SK-N-SH (cell line): ENCODE measurements around the gene FBXW11. TPM values are rescaled to one million over a fixed set of nuclear protein-coding genes. Genes with fewer than 3 reads are reported as not detected.

Experiments
- CTCF ChIA-PET: fragments of 300-600, 350-600 bp; formaldehyde crosslinking; extraction: SDS; loops from one replicate; lab custom pipeline; 2021; lab: Yijun Ruan, JAX
- POLR2A ChIA-PET: fragments of 350-600 bp; sonication (Branson Sonifier 250); formaldehyde crosslinking; extraction: SDS; loops from one replicate; lab custom pipeline; 2020; ENCODE audit warnings: antibody characterized with exemption, inconsistent platforms; lab: Yijun Ruan, JAX
- DNase-seq: peaks from one replicate; pipeline ENCODE4 v3.0.0; 2012
- H2AFZ ChIP-seq: fragments of 200-600 bp; sonication (generic); 2 replicates; pipeline ENCODE4 v1.8.1; 2016; ENCODE audit warnings: antibody characterized with exemption, mild to moderate bottlenecking, low read depth
- H3F3A ChIP-seq: fragments of 200-600 bp; sonication (generic); replicated peaks from 2 replicates; pipeline ENCODE3; 2016; ENCODE audit warnings: antibody characterized with exemption, mild to moderate bottlenecking; ENCODE audit not compliant: insufficient read depth
- H3K27ac ChIP-seq, 2 experiments: fragments of 200-500 bp in 1 of 2; fragments of 200-600 bp in 1 of 2; sonication (Bioruptor generic) in 1 of 2; sonication (generic), shearing (Covaris generic) in 1 of 2; 2 replicates each; pipeline versions ENCODE4 v1.5.1 to v1.6.1; 2014 to 2016; ENCODE audit warnings: low read depth in 2 of 2, inconsistent platforms in 1 of 2, low read length in 1 of 2, mild to moderate bottlenecking in 1 of 2, mixed read lengths in 1 of 2
- H3K27me3 ChIP-seq: fragments of 200-600 bp; sonication (generic), shearing (Covaris generic); 2 replicates; pipeline ENCODE4 v1.6.1; 2016; ENCODE audit warnings: mixed run types; ENCODE audit not compliant: insufficient read depth
- H3K36me3 ChIP-seq, 2 experiments: fragments of 200-500 bp in 1 of 2; fragments of 200-600 bp in 1 of 2; sonication (Bioruptor generic) in 1 of 2; sonication (generic) in 1 of 2; replicated peaks in 1 of 2; 2 replicates each; pipeline versions ENCODE3 to v1.5.1; 2014 to 2016; ENCODE audit warnings: low read length in 1 of 2, mild to moderate bottlenecking in 1 of 2; ENCODE audit not compliant: insufficient read depth in 2 of 2, control insufficient read depth in 1 of 2
- H3K4me1 ChIP-seq, 2 experiments: fragments of 200-500 bp in 1 of 2; fragments of 200-600 bp in 1 of 2; sonication (Bioruptor generic) in 1 of 2; sonication (generic), shearing (Covaris generic) in 1 of 2; 2 replicates each; pipeline versions ENCODE4 v1.5.1 to v1.6.1; 2014 to 2016; ENCODE audit warnings: low read depth in 1 of 2, low read length in 1 of 2, mixed run types in 1 of 2; ENCODE audit not compliant: insufficient read depth in 2 of 2, control insufficient read depth in 1 of 2
- H3K4me2 ChIP-seq: fragments of 200-600 bp; sonication (generic), shearing (Covaris generic); 2 replicates; pipeline ENCODE4 v1.6.1; 2017; ENCODE audit warnings: mixed run types
- H3K4me3 ChIP-seq, 2 experiments: fragments of 200-500 bp in 1 of 2; fragments of 200-600 bp in 1 of 2; sonication (Bioruptor generic) in 1 of 2; sonication (generic), shearing (Covaris generic) in 1 of 2; 2 replicates each; pipeline versions ENCODE4 v1.5.1 to v1.8.1; 2014 to 2016; ENCODE audit warnings: low read depth in 2 of 2, inconsistent platforms in 1 of 2, low read length in 1 of 2, mild to moderate bottlenecking in 1 of 2, mixed read lengths in 1 of 2, moderate library complexity in 1 of 2
- H3K79me2 ChIP-seq: fragments of 200-600 bp; sonication (generic); 2 replicates; pipeline ENCODE4 v1.8.1; 2017; ENCODE audit warnings: mild to moderate bottlenecking; ENCODE audit not compliant: insufficient read depth
- H3K9ac ChIP-seq: fragments of 200-600 bp; sonication (generic); 2 replicates; pipeline ENCODE4 v1.6.1; 2017; ENCODE audit warnings: mixed run types
- H3K9me2 ChIP-seq: fragments of 200-600 bp; sonication (generic); 2 replicates; pipeline ENCODE4 v1.6.1; 2017; ENCODE audit warnings: mixed run types
- H3K9me3 ChIP-seq: fragments of 200-600 bp; sonication (generic); 2 replicates; pipeline ENCODE4 v1.6.1; 2017; ENCODE audit warnings: mixed run types, mild to moderate bottlenecking, moderate library complexity
- H4K20me1 ChIP-seq: fragments of 200-600 bp; sonication (generic); 2 replicates; pipeline ENCODE4 v1.6.1; 2017; ENCODE audit warnings: mild to moderate bottlenecking, mixed run types; ENCODE audit not compliant: insufficient read depth
- ELF1 ChIP-seq: IDR thresholded peaks from 2 replicates; pipeline ENCODE4 v1.4.0; 2012
- EZH2phosphoT487 ChIP-seq: fragments of 200-600 bp; sonication (generic); IDR thresholded peaks from 2 replicates; pipeline ENCODE4 v1.6.1; 2017; ENCODE audit warnings: low read depth, mixed run types, mild to moderate bottlenecking, antibody characterized with exemption, moderate library complexity, borderline replicate concordance
- FOSL2 ChIP-seq: IDR thresholded peaks from 2 replicates; pipeline ENCODE4 v1.4.0; 2012; ENCODE audit warnings: low read depth, mild to moderate bottlenecking, moderate library complexity, borderline replicate concordance
- FOXJ3 ChIP-seq: sonication (generic); formaldehyde crosslinking; IDR thresholded peaks from 2 replicates; pipeline ENCODE4 v1.5.1; 2020; ENCODE audit warnings: mild to moderate bottlenecking, missing genetic modification reagents
- GABPA ChIP-seq: IDR thresholded peaks from 2 replicates; pipeline ENCODE4 v1.4.0; 2012; ENCODE audit warnings: low read depth, mild to moderate bottlenecking
- GATA2 ChIP-seq: sonication (generic); formaldehyde crosslinking; IDR thresholded peaks from 2 replicates; pipeline ENCODE4 v1.5.0; 2020; ENCODE audit warnings: mild to moderate bottlenecking, missing genetic modification reagents
- MEF2A ChIP-seq: IDR thresholded peaks from 2 replicates; pipeline ENCODE4 v1.4.0; 2012; ENCODE audit warnings: low read depth, borderline replicate concordance
- MXI1 ChIP-seq: IDR thresholded peaks from 2 replicates; pipeline ENCODE4 v1.6.1; 2012; ENCODE audit warnings: mild to moderate bottlenecking, low read depth, low read length, improper control_type of control experiment
- RAD21 ChIP-seq: IDR thresholded peaks from 2 replicates; pipeline ENCODE4 v1.6.1; 2012; ENCODE audit warnings: mild to moderate bottlenecking, low read length
- RFX5 ChIP-seq: IDR thresholded peaks from 2 replicates; pipeline ENCODE4 v1.6.1; 2012; ENCODE audit warnings: mild to moderate bottlenecking, improper control_type of control experiment, low read length
- RXRA ChIP-seq: IDR thresholded peaks from 2 replicates; pipeline ENCODE4 v1.4.0; 2012; ENCODE audit warnings: low read depth, mild to moderate bottlenecking, borderline replicate concordance
- TAF1 ChIP-seq: IDR thresholded peaks from 2 replicates; pipeline ENCODE4 v1.6.1; 2012; ENCODE audit warnings: low read depth, mild to moderate bottlenecking, low read length, moderate library complexity, borderline replicate concordance
- TEAD4 ChIP-seq: IDR thresholded peaks from 2 replicates; pipeline ENCODE4 v1.4.0; 2012; ENCODE audit warnings: mild to moderate bottlenecking, borderline replicate concordance; ENCODE audit not compliant: insufficient read depth
- YY1 ChIP-seq: IDR thresholded peaks from 2 replicates; pipeline ENCODE4 v1.4.0; 2012; ENCODE audit warnings: low read depth, mild to moderate bottlenecking
- WGBS: methylation state at CpG from one replicate; pipeline ENCODE4 v1.1.6; 2017; ENCODE audit warnings: low lambda C conversion rate; 5-methylcytosine and 5-hydroxymethylcytosine counted together
- polyA plus RNA-seq, 3 experiments: library from polyadenylated mRNA; depleted of rRNA; stranded (reverse); fragments of >200 nt; gene quantifications; 2 replicates each; pipeline ENCODE4 v1.2.3, GENCODE V29; 2012
- TF ChIP-seq, protein P1 (sequence below): IDR thresholded peaks from 2 replicates; pipeline ENCODE4 v1.6.1; 2012; ENCODE audit warnings: mild to moderate bottlenecking, low read depth, low read length, moderate library complexity
- TF ChIP-seq, protein P2 (sequence below): IDR thresholded peaks from 2 replicates; pipeline ENCODE4 v1.4.0; 2012; ENCODE audit warnings: low read depth, borderline replicate concordance
- TF ChIP-seq, protein P3 (sequence below): IDR thresholded peaks from 2 replicates; pipeline ENCODE4; 2012
- TF ChIP-seq, protein P4 (sequence below): IDR thresholded peaks from 2 replicates; pipeline ENCODE4 v1.4.0; 2012; ENCODE audit warnings: low read depth
- TF ChIP-seq, protein P5 (sequence below): IDR thresholded peaks from 2 replicates; pipeline ENCODE4 v1.4.0; 2012; ENCODE audit warnings: low read depth, borderline replicate concordance

Gene FBXW11
- polyA plus RNA-seq, 1 of the 3 experiments (the other 2 are of a cell fraction) = 37.5 TPM

DNA sequence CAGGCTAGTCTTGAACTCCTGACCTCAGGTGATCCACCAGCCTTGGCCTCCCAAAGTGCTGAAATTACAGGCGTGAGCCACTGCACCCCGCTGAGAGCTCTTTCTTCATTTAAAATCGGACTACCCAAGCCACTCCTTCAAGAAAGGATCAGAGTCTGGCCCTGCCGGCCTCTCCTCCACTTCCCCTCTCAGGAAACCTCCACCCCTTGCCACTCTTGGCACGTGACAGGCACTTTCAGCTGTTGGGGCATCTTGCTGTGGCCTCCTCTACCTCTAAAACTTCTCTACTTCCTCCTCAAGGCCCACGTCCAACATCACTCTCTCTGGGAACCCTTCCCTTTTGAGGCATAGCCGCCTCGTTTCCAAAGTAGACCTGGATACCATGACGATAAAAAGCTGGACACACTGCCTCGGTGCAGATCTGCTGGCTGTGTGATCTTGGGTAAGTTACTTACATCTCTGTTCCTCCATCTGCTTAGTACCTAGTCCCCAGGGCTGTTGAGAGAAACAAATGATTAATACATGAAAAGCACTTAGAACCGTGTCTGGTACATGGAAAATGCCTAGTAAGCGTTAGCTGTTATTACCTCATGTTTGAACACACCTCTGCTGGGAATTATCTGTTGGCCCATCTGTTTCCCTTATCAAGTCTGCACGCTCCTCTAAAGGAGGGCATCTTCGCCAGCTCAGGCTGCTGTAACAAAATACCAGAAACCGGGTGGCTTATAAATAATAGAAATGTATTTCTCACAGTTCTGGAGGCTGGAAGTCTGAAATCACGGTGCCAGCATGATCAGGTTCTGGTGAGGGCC is 165.5 kb downstream of the FBXW11 start:
- no peaks in the 10 kb centered on the region for H3K9me2 ChIP-seq
- H3K9me3 ChIP-seq = no peaks in the 10 kb centered on the region
- H4K20me1 ChIP-seq = no peaks in the 10 kb centered on the region
- ChIA-PET CTCF (interaction anchor here (0.5 to 2.0 kb wide), 4 partner anchors 17 to 422 kb away, joined by 4 to 7 read pairs (median 6); partner anchors contain the start of gene FGF18), POLR2A (no interaction called here)
- DNase-seq = no peak
- H3K4me3 ChIP-seq = no peak overlapping the region
- TF ChIP-seq RXRA (no peak), TAF1 (no peak), ELF1 (no peak), RAD21 (no peak), MEF2A (no peak), GATA2 (no peak), EZH2phosphoT487 (no peak), FOXJ3 (no peak), RFX5 (no peak)
- TF ChIP-seq, protein P1, sequence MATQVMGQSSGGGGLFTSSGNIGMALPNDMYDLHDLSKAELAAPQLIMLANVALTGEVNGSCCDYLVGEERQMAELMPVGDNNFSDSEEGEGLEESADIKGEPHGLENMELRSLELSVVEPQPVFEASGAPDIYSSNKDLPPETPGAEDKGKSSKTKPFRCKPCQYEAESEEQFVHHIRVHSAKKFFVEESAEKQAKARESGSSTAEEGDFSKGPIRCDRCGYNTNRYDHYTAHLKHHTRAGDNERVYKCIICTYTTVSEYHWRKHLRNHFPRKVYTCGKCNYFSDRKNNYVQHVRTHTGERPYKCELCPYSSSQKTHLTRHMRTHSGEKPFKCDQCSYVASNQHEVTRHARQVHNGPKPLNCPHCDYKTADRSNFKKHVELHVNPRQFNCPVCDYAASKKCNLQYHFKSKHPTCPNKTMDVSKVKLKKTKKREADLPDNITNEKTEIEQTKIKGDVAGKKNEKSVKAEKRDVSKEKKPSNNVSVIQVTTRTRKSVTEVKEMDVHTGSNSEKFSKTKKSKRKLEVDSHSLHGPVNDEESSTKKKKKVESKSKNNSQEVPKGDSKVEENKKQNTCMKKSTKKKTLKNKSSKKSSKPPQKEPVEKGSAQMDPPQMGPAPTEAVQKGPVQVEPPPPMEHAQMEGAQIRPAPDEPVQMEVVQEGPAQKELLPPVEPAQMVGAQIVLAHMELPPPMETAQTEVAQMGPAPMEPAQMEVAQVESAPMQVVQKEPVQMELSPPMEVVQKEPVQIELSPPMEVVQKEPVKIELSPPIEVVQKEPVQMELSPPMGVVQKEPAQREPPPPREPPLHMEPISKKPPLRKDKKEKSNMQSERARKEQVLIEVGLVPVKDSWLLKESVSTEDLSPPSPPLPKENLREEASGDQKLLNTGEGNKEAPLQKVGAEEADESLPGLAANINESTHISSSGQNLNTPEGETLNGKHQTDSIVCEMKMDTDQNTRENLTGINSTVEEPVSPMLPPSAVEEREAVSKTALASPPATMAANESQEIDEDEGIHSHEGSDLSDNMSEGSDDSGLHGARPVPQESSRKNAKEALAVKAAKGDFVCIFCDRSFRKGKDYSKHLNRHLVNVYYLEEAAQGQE = no peak
- TF ChIP-seq, protein P2, sequence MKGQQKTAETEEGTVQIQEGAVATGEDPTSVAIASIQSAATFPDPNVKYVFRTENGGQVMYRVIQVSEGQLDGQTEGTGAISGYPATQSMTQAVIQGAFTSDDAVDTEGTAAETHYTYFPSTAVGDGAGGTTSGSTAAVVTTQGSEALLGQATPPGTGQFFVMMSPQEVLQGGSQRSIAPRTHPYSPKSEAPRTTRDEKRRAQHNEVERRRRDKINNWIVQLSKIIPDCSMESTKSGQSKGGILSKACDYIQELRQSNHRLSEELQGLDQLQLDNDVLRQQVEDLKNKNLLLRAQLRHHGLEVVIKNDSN = no peak
- H3K79me2 ChIP-seq = no peaks in the 10 kb centered on the region
- no peak overlapping the region for H3K9ac ChIP-seq
- 83% methylated on average over 16 of the region's 16 CpGs for WGBS
- no peaks in the 10 kb centered on the region for H3F3A ChIP-seq
- no peak overlapping the region for H3K27ac ChIP-seq
- H2AFZ ChIP-seq = no peak overlapping the region
- no peaks in the 10 kb centered on the region for H3K4me1 ChIP-seq
- H3K4me2 ChIP-seq = no peak overlapping the region
- H3K36me3 ChIP-seq = no peaks in the 10 kb centered on the region
- H3K27me3 ChIP-seq = no peaks in the 10 kb centered on the region

DNA sequence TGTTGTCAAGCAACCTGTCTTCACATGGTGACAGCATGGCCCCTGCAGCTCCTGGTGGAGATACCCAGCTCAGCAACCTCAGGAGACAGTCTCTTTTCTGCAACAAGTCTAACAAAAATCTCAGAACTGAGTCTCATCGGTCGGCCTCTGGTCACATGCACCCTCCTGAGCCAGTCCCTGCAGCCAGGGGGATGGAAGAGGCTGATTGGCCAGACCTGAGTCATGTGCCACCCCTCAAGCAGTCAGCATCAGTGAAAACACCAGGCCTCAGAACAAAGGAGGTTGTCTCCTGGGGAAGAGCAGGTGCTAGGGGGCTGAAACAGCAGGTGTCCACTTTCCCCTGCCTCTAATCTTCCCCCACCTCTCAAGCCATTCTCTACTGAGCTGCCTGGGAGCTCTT is 166.4 kb downstream of the FBXW11 start:
- Histone ChIP-seq H3K4me1 (no peaks in the 10 kb centered on the region), H3K4me2 (no peak overlapping the region), H3K27ac (no peak overlapping the region), H3K9me3 (no peaks in the 10 kb centered on the region), H3K9ac (no peak overlapping the region), H4K20me1 (no peaks in the 10 kb centered on the region), H3K79me2 (no peaks in the 10 kb centered on the region), H3F3A (no peaks in the 10 kb centered on the region), H3K36me3 (no peaks in the 10 kb centered on the region), H3K4me3 (no peak overlapping the region), H3K27me3 (no peaks in the 10 kb centered on the region), H2AFZ (no peak overlapping the region), H3K9me2 (no peaks in the 10 kb centered on the region)
- TF ChIP-seq, protein P3, sequence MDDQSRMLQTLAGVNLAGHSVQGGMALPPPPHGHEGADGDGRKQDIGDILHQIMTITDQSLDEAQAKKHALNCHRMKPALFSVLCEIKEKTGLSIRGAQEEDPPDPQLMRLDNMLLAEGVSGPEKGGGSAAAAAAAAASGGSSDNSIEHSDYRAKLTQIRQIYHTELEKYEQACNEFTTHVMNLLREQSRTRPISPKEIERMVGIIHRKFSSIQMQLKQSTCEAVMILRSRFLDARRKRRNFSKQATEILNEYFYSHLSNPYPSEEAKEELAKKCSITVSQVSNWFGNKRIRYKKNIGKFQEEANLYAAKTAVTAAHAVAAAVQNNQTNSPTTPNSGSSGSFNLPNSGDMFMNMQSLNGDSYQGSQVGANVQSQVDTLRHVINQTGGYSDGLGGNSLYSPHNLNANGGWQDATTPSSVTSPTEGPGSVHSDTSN = no peak
- TF ChIP-seq FOXJ3 (no peak), EZH2phosphoT487 (no peak), MXI1 (no peak), YY1 (no peak), GABPA (no peak), TEAD4 (no peak), TAF1 (no peak), FOSL2 (no peak)
- TF ChIP-seq, protein P4, sequence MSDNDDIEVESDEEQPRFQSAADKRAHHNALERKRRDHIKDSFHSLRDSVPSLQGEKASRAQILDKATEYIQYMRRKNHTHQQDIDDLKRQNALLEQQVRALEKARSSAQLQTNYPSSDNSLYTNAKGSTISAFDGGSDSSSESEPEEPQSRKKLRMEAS = no peak
- TF ChIP-seq, protein P5, sequence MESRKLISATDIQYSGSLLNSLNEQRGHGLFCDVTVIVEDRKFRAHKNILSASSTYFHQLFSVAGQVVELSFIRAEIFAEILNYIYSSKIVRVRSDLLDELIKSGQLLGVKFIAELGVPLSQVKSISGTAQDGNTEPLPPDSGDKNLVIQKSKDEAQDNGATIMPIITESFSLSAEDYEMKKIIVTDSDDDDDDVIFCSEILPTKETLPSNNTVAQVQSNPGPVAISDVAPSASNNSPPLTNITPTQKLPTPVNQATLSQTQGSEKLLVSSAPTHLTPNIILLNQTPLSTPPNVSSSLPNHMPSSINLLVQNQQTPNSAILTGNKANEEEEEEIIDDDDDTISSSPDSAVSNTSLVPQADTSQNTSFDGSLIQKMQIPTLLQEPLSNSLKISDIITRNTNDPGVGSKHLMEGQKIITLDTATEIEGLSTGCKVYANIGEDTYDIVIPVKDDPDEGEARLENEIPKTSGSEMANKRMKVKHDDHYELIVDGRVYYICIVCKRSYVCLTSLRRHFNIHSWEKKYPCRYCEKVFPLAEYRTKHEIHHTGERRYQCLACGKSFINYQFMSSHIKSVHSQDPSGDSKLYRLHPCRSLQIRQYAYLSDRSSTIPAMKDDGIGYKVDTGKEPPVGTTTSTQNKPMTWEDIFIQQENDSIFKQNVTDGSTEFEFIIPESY = no peak
- CTCF ChIA-PET = interaction anchor here (1.3 to 2.0 kb wide), 2 partner anchors 18 to 421 kb away, joined by 6 to 7 read pairs; partner anchors contain the start of gene FGF18
- no peak for DNase-seq
- 29% methylated on average over 2 of the region's 2 CpGs for WGBS
- POLR2A ChIA-PET = no interaction called here
